Astrocyte of the spinal cord (primary cell): ENCODE measurements around the gene TFR2.
A peak's percentile ranks its signal among the peaks of the same experiment; 100 is the strongest.

Experiments
- DNase-seq: peaks from one replicate; pipeline ENCODE4 v3.0.0; 2011; ENCODE audit warnings: low read depth, low spot score
- H3K4me3 ChIP-seq: 2 replicates; pipeline ENCODE4 v1.5.1; 2011; ENCODE audit warnings: low read depth, mild to moderate bottlenecking, low read length, moderate library complexity
- in situ Hi-C: cut with HindIII; loops from 2 replicates; pipeline ENCODE4 v1.10.0; 2017; ENCODE audit warnings: low sequenced_read_pairs
- TF ChIP-seq, protein P1 (sequence below): IDR thresholded peaks from 2 replicates; pipeline ENCODE4 v1.5.1; 2012; ENCODE audit warnings: low read depth, mild to moderate bottlenecking, low read length, inconsistent platforms

TFR2 gene

DNA sequence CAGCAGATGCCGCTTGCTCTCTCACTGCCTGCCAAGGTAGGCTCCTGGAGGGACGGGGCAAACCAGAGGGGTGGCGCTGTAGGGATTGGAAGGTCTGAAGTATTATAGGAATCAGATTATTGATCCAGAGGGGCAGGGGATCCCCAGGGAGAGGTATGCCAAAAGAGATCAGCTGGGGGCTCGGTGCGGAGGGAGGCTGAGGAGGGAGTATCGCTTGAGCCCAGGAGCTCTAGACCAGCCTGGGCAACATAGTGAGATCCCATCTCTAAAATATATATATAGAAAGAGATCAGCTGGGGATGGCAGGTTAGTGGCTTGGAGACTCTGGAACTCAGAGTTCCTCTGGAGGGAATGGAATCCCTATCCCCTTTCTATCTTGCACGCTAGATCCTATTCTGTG is 46.2 kb downstream of the TFR2 start:
- H3K4me3 ChIP-seq: no peak overlapping the region
- TF ChIP-seq, protein P1, sequence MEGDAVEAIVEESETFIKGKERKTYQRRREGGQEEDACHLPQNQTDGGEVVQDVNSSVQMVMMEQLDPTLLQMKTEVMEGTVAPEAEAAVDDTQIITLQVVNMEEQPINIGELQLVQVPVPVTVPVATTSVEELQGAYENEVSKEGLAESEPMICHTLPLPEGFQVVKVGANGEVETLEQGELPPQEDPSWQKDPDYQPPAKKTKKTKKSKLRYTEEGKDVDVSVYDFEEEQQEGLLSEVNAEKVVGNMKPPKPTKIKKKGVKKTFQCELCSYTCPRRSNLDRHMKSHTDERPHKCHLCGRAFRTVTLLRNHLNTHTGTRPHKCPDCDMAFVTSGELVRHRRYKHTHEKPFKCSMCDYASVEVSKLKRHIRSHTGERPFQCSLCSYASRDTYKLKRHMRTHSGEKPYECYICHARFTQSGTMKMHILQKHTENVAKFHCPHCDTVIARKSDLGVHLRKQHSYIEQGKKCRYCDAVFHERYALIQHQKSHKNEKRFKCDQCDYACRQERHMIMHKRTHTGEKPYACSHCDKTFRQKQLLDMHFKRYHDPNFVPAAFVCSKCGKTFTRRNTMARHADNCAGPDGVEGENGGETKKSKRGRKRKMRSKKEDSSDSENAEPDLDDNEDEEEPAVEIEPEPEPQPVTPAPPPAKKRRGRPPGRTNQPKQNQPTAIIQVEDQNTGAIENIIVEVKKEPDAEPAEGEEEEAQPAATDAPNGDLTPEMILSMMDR: no peak
- no peak for DNase-seq
- in situ Hi-C loops: no loop called here

DNA sequence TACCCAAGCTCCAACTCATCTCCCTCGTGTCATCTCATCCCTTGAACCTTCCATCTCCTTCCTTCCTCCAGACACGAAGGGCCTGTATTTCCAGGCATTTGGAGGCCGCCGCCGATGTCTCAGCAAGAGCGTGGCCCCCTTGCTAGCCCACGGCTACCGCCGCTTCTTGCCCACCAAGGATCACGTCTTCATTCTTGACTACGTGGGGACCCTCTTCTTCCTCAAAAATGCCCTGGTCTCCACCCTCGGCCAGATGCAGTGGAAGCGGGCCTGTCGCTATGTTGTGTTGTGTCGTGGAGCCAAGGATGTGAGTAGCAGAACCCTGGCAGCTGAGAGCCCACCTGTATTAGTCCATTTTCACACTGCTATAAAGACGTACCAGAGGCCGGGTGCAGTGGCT is 49.8 kb downstream of the TFR2 start:
- H3K4me3 ChIP-seq: no peak overlapping the region
- in situ Hi-C loops: no loop called here
- TF ChIP-seq, protein P1: no peak
- no peak for DNase-seq

DNA sequence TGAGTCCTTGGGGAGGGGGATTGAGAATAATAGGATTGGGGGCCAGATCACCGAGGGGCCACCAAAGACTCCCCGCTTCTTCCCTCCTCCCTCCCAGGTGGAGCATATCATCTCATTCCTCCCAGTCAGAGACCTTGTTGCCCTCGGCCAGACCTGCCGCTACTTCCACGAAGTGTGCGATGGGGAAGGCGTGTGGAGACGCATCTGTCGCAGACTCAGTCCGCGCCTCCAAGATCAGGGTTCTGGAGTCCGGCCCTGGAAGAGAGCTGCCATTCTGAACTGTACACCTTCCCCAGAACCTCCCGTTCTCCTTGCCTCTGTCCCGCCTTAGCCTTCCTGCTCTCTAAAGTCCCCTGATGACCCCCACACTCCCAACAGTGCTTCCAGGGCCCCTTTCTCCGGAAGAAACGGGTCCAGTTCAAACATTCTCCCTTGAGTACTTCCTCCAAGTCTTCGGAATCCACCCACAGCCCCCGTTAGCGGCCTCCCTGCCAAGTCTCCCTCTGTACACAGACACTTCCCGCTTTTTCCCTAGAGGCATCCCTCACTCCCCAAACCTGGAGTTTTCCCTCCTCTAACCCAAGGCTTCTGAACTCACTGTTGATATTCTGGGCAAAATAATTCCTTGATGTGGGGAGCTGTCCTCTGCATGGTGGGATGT is 51.1 kb downstream of the TFR2 start:
- in situ Hi-C loops: no loop called here
- H3K4me3 ChIP-seq: no peak overlapping the region
- TF ChIP-seq, protein P1: no peak
- no peak for DNase-seq

DNA sequence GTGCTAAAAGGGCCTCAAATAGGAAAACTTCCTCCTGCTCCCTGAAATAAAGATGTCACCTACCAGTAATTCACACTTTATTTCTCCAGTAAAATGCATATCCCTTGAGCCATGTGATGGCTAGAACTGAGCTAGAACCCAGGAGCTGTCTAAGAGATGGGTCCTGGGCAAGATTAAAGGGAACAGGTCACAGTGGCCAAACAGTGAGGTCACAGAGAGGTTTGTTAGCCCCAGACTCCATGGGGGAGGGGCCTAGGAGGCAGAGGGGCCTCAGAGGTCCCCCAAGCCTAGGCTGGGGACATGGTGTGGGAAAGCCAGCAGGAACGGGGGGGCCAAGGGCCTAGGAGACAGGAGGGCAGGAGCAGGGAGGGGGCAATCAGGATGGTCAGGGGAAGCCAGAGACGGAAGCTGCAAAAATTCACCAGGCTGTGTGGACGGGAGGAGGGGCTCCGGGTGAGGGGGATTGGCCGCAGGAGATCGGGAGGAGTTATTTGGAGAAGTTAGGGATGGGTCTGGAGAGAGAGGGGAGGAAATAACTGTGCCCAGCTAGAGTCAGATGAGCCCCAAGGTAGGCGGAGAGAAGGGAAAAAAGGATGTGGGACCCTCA is 51.9 kb downstream of the TFR2 start:
- no peak for DNase-seq
- no peak overlapping the region for H3K4me3 ChIP-seq
- in situ Hi-C loops: no loop called here
- TF ChIP-seq, protein P1: no peak

DNA sequence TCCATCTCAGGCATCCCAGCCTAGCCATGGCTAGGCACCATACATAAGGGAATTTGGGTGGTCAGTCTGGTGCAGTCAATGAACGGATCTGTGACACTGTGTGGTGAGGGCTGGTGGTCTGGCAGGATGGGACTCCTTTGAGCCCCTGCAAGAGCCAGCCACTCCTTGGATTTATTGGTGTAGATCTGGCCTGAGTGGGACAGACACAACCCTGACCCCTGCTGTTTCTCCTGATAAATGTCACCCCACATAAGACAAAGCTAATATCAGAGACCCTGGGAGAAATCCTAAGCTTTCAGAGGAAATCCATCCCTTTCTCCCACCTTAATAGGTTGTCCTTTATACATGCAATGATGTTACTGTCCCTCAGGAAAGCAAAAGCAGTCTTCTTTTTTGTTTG is 52.9 kb downstream of the TFR2 start:
- in situ Hi-C loops: no loop called here
- no peak for DNase-seq
- TF ChIP-seq, protein P1: peak; percentile 24
- no peak overlapping the region for H3K4me3 ChIP-seq

DNA sequence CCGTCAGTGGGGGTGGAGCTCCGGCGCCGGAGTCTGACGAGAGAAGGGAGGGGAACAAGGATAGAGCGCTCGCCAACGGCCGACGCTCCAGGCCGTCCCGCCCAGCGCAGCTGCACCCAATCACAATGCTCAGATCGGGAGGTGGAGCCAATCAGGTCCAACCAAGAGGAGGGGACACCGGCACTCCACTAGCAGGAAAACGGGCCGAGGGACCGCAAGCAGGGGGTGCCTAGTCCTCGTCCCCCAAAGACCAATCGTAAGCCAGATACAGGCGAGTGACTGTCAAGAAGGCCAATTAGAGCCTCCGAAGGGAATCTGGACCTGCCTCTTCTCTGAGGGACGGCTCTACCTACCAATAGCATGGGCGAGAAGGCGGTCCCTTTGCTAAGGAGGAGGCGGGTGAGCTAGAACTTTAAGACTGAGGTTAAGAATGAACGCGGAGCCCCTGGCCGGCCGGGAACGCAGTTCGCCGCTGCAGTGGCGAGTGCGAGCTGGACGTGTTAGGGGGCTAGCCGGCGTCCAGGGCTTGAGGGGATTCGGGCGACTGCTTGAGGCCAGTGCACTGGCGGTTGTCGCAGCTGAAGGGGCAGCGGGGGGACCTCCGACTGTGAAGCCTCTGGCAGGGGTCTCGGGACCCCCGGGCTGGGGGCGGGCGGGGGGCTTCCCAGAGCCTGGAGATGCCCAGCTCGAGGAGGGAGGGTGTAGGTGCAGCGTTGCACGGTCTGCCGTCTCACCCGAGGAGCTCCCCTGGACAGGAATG is 54.9 kb downstream of the TFR2 start, which contains the start of gene FBXO24:
FBXO24 (plus strand) TSS at position 63 of the 760 bp plus-strand sequence; CDS start at position 361, 298 bp downstream.
- TF ChIP-seq, protein P1: no peak
- H3K4me3 ChIP-seq: peak within 1 kb of the TSS; percentile 92
- peak; percentile 100 for DNase-seq
- in situ Hi-C loops: no loop called here
